NCI-H2107 treated with DMSO at 0.1 percent for 48 hours (cell line): ENCODE results near the gene BTBD10.

ENCODE experiments used
- DNase-seq: peaks from one replicate; lab custom pipeline; 2025; ENCODE audit not compliant: unreplicated experiment; lab: John Stamatoyannopoulos, UW

BTBD10 gene

DNA sequence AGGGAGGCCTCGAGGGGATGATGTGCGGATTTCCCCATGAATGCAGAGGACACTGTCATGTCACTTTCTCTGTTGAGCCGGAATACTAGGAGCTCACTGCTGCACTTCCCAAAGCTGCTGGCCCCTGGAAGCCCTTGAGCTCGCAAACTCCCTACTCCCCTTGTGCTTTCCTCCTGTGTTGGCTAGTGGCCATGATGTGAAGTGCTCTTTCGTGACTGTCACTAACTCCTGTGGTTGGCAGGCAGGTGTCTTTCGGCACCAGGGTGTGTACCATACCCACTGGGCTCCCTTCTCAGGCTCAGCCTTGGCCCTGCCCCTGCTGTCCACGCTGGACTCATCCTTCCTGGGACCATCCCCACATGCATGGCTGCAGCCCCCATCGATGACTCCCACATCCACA, 86.2 kb downstream of the BTBD10 start:
- DNase-seq: peak; percentile 65

DNA sequence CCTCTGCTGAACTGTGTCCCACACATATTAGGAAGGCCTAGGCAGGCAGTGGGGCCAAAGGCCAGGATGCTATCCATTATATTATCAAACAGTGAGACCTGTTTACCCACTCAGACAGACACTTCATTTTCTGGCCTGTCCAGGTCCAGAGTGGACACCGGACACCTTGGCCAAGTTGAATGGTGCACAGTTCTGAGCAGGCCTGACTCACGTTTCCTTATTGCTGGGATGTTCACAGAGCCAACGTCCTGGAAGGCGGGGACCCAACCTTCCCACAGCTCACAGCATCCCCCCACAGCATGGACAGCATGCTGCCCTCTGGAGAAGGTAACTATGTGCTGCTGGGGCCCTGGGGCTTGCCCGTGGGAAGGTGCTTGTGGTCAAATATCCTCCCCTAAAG, 86.6 kb downstream of the BTBD10 start:
- no peak for DNase-seq

DNA sequence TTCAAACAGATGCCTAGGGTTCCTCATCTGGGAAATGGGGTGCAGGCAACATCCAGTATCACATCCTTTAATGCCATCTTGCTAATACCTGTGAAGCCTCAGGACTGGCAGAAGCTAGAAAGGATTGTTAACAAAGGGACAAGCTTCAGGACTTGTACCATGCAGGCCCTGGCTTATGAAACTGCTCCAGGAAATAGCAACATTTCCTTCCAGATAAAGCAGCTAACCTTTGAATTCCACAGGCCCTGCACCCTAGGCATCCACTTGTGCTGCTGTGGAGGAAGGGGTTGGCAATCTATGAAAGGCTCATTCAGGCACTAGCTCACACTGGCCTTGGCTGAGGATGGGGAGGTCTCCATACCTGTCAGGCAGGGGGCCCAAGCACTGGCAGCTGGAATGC, 87.2 kb downstream of the BTBD10 start:
- no peak for DNase-seq

DNA sequence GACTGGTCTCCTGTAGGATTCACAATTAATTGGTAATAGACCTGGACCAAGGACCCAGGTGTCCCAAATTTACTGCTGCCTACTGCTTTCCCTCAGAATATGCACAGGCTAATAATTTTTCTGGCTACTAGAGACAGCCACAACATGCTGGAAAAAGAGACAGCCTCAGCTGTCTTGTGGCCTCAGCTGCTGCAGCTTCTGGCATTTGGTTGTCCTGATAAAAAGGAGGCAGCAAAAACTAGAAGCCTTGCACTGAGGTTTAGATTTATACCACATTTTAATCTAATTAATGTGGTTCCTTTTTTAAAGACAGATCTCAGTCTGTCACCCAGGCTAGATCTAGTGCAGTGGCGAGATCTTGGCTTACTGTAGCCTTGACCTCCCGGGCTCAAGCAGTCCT, 89.8 kb downstream of the BTBD10 start:
- no peak for DNase-seq

DNA sequence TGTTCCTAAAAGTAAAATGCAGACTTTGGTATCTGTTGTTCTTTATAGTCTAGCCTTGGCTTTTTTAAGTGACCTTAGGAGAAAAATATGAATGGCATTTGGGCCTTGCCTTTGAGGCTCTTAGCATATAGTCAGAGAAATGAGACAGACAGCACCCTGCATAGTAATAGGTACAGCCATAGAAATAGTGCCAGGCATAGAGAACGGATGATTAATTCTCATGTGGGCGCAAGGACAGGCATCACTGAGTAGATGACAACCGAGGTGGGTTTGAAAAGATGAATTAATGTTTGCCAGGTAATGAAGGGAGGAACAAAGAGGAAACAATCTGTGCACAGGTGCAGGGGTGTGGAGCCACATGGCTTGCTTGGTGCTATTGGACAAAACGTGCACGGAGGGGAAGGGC, 95.0 kb downstream of the BTBD10 start:
- DNase-seq: no peak

DNA sequence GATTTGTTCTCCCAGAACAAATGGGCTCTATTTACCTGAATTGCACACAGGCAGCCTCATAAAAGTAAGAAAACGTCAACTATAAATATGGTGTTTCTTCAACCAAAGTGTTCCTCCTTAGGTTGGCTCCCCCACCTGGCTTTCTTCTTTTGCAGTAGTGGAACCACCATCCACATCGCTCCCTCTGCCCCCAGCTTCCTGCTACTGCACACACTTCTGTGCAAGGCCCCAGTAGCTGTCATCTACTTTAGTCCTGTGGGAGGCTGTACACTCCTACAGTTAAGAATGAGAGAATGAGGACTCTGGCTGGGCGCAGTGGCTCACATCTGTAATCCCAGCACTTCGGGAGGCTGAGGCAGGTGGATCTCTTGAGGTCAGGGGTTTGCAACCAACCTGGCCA, 95.9 kb downstream of the BTBD10 start:
- DNase-seq: no peak

DNA sequence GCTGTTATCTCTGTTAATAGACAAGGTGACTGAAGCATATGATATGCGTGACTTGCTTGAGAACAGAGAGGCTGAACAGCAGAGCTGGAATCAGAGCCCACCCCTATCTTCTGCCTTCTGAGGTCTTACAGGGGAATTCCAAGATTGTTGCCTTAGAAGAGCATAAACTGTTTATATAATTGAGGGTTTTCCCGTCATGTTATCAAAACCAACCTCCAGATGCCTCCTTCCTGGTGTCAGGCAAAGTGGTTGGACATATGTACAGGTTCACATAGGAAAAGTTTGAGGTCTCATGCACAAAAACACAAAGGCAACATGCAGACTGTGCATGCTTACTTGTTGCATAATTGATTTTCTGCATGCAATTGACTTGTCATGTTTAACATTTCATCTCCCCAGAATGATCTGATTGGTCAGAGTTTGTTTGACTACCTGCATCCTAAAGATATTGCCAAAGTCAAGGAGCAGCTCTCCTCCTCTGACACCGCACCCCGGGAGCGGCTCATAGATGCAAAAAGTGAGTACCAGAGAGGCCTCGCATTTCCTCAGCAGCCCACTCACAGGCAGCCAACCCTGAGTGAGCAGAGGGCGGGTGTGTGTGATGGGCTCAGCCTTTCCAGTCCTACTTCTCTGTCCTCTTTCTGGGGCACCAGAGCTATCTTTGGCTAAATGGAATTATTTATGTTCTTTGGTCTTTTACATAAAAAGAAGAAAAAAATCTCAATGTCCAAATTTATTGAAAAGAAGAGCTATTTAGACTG, 96.6 kb downstream of the BTBD10 start:
- DNase-seq: no peak

DNA sequence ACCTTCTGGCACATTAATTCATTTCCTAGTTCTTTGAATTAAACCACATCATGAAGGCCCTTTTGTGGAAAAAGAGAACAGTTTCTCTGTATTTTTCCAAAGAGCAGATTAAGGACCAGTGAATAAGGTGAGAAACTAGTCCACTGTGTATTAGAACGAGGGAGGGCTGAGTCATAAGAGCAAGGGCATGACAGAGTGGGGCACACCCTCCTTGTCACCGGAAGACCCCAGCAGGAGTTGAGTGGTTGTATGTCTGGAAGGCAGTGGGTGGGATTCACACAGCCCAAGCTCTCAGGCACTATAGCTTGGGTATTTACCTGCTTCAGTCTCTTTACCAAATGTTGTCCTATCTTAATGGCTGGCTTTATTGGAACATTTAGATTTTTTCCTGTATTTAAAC, 98.6 kb downstream of the BTBD10 start:
- DNase-seq: no peak

DNA sequence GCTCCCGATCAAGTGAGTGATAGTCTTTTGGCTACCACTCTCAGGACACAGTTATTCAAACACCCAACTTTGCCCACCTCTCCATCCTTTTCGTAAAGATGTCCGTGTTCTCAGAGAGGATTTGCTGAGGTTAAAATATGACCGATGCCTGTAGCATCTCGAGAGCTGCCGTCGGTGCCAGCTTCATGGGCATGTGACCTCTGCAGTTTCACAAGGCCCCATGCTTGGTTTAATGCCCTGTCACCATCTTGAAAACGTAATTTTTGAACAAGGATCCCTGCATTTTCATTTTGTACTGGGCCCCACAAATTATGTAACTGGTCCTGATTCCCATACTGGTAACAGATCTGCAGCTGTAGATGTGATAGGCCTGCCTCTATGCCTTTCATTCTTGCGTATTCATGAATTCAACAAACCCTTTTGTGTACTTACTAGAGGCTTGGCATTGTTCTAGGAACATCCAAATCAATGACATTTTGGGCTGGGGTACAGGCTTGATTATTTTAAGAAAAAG, 100.4 kb downstream of the BTBD10 start:
- no peak for DNase-seq

DNA sequence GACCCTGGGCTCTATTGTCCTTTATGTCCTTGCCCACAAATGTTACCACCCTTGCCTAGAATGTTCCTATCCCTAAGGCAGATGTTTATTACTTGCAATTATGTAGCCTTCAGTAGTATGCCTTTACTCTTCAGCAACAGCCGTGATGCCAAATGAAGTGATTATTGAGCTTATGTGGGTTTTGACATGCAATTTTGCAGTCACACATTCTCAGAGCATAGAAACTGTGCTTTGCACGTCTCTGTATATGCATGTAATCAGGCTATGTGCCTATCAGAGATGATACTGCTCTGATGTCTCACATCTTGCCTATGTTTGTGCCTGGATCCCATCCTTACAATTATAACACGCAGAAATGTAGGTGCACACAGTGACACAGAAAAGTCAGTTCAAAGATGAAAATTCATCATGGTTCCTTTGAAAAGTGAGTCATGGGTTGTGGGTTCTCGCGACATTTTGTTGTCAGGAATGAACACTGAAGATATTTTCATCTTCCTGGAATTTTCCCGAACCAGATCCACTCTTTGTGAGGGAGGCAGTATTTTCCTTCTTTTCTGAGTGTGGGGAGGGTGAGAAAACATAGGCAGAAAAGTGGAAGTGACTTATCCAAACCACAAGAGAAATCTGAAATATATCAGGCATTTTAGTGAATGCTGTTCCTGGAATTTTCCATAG, 104.3 kb downstream of the BTBD10 start:
- DNase-seq: no peak

DNA sequence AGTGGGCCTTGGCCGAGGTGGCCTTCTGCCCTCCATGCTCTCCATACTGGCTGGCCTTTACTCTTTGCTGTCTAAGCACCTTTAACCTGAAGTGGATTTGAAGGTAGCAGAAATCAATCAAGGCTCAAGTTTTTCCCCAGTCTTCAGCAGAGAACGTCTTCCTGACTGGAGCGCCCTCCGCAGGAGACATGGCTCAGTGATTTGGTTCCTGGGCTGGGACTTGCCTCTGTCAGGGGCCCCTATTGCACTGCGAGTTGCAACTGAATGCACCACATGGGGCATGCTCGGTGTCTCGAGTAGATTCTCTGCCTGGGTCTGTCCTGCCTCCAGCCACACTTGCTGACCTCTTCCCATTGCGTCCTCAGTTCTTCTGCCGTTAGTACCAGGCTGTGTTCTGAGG, 105.8 kb downstream of the BTBD10 start:
- no peak for DNase-seq

DNA sequence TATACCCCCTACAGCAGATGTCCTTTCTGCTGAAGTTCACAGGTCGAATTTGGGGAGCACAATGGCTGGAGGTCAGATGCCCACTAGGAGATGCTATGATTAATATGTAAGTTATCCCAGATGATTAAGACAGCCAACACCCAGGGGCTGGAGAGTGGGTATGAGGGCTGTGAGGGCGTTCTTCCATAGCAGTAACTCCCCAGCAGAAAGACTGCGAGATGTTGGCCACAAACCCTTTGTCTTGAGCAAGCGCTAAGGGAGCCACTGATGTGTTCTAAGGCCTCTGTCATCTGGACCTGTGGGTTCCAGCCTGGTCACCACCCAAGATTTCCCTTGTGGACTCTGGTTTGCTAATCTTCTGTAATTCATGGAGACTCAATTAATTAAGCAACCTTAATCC, 107.8 kb downstream of the BTBD10 start:
- DNase-seq: no peak

DNA sequence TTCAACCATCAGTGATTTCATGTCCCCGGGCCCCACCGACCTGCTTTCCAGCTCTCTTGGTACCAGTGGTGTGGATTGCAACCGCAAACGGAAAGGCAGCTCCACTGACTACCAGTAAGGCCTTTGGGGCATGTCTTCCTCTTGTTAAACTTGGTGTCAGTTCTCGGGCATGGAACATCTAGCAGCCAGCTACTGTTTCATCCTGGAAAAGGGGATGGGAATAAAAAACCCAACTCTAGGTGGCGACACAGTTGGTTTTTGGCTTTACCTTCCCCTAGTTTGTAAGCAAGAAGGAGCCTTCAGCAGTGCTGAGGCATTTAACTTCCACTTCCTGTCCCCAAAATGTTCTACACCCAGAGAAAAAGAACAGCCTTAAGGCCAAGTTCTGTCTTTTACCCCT, 108.7 kb downstream of the BTBD10 start:
- DNase-seq: no peak

DNA sequence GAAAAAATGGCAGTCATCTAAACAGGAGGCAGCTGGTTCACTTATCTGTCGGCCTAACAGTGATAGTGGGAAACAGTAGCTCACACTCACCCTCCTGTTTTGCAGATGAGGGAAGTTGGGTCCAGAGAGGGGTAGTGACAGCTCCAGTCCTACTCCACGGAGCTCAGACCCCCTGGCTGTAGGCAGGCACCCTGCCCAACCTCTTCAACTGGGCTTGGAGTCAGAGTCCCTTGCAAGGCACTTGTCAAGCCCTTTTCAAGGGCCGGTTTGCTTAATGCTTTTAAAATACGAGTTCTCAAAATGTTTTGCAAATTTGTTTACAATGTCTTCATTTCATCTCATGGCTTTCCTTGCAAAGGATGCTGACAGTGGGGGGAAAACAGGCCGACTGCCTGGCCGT, 110.3 kb downstream of the BTBD10 start:
- no peak for DNase-seq

DNA sequence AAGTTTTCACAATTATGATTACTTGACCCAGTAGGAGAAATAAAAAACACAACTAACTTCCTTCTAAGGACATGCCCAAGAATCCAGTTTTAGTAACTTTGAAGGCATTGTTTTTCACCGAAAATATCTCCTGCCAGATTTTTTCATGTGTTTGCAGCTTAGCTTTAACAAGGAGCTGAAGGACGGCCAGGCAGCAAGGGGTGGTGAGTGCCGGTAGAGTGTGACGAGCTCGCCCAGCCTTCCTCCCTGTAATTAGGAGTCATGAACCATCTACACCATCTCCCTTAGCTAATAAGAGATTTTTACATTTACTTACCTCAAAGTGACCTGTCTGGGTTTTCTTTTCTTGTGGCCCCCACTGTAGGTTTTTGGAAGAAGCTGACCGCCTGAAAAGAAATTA, 113.4 kb downstream of the BTBD10 start:
- no peak for DNase-seq

DNA sequence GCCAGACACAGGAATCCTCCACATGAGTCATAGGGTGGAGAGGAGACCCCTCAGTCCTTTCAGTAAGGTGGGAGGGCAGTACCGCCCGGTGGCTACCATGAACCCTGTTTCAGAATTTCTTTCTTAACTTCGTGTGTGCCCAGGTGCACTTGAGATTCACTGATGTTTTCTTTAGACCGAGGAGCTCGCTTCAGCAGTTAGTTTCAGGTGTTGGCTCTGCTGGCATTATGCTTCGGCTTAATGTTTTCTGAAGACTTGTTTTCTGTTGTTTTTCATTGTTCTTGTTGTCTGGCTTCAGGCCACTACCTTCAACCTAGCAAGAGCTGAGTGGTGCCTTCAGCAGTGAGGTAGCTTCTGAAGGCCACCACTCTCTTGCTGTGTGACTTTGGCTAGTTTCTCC, 114.0 kb downstream of the BTBD10 start:
- DNase-seq: no peak

DNA sequence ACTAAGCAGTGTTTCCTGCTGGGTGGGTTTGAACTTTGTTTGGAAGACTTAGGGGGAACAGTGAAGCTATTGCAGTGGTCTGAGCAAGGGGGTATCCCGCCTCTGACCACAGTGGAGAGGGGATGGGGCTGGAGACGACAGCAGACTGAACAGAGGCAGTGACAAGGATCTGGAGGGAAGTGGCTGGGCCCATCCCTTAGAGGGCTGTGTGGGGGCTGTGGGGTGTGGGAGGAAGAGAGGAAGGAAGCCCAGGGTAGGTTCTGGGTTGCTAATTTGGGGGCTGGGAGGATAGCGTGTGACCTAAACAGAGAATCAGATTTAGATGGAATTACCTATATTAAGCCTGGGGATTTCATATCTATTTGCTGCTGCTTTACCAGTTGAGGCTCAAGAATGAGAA, 114.7 kb downstream of the BTBD10 start:
- no peak for DNase-seq

DNA sequence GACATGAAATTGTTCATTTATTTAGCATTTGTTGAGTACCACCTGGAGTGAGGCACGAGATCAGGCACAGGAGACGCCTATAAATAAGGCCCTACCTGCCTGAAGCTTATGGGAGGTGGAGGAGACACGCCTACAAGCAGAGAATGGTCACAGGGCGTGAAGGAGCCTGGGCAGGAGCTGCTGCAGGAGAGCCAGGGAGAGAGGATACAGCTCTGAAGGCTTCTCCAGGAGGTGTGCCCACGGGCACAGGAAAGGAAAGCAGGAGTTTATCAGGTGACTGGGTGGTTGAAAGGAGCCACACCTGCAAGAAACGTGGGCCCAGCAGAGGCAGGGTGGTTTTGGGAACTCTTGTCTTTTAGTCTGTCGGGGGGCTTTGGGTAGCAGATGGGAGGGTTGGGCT, 115.1 kb downstream of the BTBD10 start:
- DNase-seq: no peak

DNA sequence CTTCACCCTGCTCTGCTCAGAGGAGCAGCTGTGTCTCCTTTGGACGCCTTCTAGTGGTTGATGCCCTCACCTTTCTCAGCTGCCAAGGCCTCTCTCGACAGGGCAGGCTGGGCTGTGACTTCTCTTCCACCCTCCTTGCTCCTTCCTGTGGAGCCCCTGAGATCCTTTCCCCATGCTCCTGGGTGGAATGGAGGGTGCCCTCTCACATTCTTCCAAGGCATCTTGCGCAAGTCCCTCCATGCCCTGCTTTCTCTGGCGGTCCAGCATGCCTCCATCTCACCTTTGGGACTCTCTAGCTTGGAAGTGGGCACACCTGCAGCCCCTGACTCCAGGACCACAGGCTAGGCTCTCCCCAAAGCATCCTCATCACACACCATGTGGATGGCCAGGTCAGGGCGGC, 116.6 kb downstream of the BTBD10 start:
- DNase-seq: no peak

DNA sequence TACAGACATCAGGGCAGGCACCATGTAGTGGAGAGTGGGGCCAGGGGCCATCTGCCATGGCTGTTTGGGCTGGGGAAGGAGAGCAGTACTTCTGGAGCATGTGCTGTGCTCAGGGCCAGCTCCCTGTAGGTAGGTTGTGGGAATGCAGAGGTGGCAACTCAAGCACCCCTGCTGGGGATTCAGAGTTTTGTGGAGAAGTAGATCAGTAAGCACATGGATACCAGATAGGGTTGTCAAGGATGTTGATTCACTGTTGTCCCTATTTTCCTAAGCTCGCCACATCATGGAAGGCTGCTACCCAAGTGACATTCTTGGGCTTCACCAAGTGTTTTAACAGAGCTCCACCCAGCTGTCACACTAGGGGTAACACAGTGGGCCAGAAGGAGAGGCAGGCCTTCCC, 118.2 kb downstream of the BTBD10 start:
- DNase-seq: no peak

DNA sequence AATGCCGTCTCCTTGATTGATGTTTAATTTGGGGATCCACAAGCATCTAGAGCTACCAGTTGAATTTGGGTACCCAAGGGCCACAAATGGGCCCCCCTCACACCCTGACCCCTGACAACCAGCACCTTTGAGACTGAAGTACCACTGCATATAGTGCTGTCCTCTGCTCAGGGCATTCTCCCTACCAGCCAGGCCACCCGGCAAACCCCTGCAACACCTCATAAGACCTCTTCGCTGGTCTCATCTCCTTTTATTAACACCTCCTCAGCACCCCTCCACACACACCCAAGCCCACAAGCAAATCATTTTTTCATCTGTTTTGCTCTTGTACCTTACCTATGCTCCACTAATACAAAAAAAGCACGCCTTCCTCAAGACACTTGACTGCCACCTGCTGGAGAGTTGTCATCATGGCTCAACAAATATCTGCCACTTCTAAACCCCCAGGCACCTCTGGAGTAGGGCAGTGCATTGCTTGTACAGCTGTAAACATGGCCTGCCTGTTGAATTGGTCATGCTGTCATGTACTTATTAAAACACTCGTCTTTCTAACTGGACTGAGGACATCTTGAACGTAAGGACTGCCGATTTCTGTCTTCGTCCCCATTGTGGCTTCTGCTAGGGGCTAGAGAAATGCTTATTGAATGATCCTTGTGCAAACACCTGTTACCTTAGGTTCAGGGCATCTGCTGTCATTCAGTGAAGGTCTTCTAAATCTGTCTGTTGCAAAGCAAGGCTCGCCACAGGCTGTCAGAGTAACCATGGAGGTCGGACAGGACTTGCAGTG, 118.9 kb downstream of the BTBD10 start:
- peak; percentile 74 for DNase-seq

DNA sequence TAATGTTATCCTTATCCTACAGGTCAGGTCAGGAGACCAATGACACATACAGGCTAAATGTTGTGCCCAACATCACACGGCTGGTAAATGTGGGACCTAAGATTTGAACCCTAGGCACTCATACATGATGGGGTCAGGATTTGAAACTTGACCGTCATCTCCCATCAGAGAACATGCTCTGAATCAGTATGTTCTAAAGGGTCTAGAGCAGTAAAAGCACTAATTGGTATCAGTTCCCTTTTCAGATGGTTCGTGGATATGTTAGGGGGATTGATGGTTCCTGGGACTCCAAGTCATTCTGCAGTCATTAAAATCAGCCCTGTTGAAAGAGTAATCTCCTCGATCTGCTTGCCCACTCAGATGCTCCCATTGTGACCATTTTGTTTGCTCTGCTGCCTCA, 120.0 kb downstream of the BTBD10 start:
- DNase-seq: no peak
